Measurements from ENCODE around the gene SHISAL1. TPM values are rescaled to one million over a fixed set of nuclear protein-coding genes. Genes with fewer than 3 reads are reported as not detected.

Gene SHISAL1
- total RNA-seq, 1 experiment from 2014 or later, result 2.9 TPM

GRCh38 chr22:44231233-44231632 lies 81.5 kb downstream of the SHISAL1 start:
- 0 out of 4 replicates have a peak, but pooled peaks cover 0 to 3% of the 10 kb centered on the region in 2 experiments for H3K4me1 Mint-ChIP-seq
- Histone ChIP-seq H3K56ac (ENCODE audit: insufficient read length, low read depth, low read length) (no peak overlapping the region), H2AK5ac (ENCODE audit: insufficient read length, low read length) (no peak overlapping the region), H4K5ac (ENCODE audit: insufficient read length, low read depth, low read length) (no peak overlapping the region), H3K79me1 (ENCODE audit: insufficient read depth, low read depth, low read length, poor library complexity, severe bottlenecking) (no peaks in the 10 kb centered on the region), H2BK5ac (ENCODE audit: insufficient read length, low read length) (no peak overlapping the region), H4K91ac (ENCODE audit: insufficient read length, low read depth, low read length) (no peak overlapping the region), H4K8ac (replicated peaks; ENCODE audit: insufficient read length, low read depth, low read length) (no peak overlapping the region), H3K27ac (ENCODE audit: insufficient read length, low read depth, low read length) (no peak overlapping the region), H3T11ph (ENCODE audit: low read length) (no peak overlapping the region), H3K18ac (ENCODE audit: insufficient read length, low read depth, low read length) (no peak overlapping the region), H3K4me1 (ENCODE audit: insufficient read depth, low read length) (no peaks in the 10 kb centered on the region), H3K27me3 (ENCODE audit: insufficient read depth, low read length) (no peaks in the 10 kb centered on the region), H3K23me2 (ENCODE audit: insufficient read length, low read depth, low read length, poor library complexity, severe bottlenecking) (no peaks in the 10 kb centered on the region), H3K4ac (ENCODE audit: low read depth, low read length) (no peak overlapping the region), H3K4me2 (ENCODE audit: insufficient read depth, insufficient read length, low read length) (no peak overlapping the region), H3K14ac (ENCODE audit: insufficient read depth, low read length) (no peak overlapping the region), H2BK12ac (ENCODE audit: insufficient read length, low read depth, low read length) (no peak overlapping the region), H3K23ac (ENCODE audit: insufficient read length, low read depth, low read length) (no peak overlapping the region), H2BK15ac (ENCODE audit: low read depth, low read length) (no peak overlapping the region), H2BK120ac (ENCODE audit: low read depth, low read length, poor library complexity, severe bottlenecking) (no peak overlapping the region), H3K9me3 (ENCODE audit: control insufficient read depth, low read depth, low read length) (no peaks in the 10 kb centered on the region), H2BK20ac (ENCODE audit: low read depth, low read length, poor library complexity, severe bottlenecking) (no peak overlapping the region), H3K9ac (ENCODE audit: extremely low read depth, insufficient read length, low read length) (no peak overlapping the region), H4K20me1 (ENCODE audit: control insufficient read depth, insufficient read depth, insufficient read length) (no peaks in the 10 kb centered on the region), H3K79me2 (ENCODE audit: insufficient read depth, low read length) (no peaks in the 10 kb centered on the region), H2AFZ (ENCODE audit: low read length) (no peak overlapping the region)
- no CpG with 5 or more reads among the region's 4 CpGs for WGBS (ENCODE audit: extremely low coverage, insufficient read length, low lambda C conversion rate)
- H3K4me3 Mint-ChIP-seq, result no peak overlapping the region; a peak in 1 of 5 replicates
- H3K36me3 Mint-ChIP-seq (ENCODE audit: insufficient read depth in 1 of 3, low read depth in 3 of 3), result no peaks in the 10 kb centered on the region
- H3K27me3 Mint-ChIP-seq (ENCODE audit: low read depth), result no peaks in the 10 kb centered on the region
- H3K27ac Mint-ChIP-seq, result no peak overlapping the region
- H3K9me3 Mint-ChIP-seq, result peaks cover 9 to 14% of the 10 kb centered on the region in 2 experiments
- no peak for TF ChIP-seq CTCF (conservative IDR thresholded peaks at IDR 0.05)
- no peak for DNase-seq
